SK-N-SH (cell line): ENCODE results near the gene WDR11.

ENCODE experiments used
- CHD2 ChIP-seq: fragments of 150-350 bp; IDR thresholded peaks from 2 replicates; pipeline ENCODE4 v1.6.1; 2018; ENCODE audit warnings: low read length; ENCODE audit not compliant: partially characterized antibody
- CTCF ChIP-seq: fragments of 200-600 bp; sonication (generic); IDR thresholded peaks from 2 replicates; pipeline ENCODE4 v1.6.1; 2017; ENCODE audit warnings: antibody characterized with exemption, mild to moderate bottlenecking, moderate library complexity
- EZH2phosphoT487 ChIP-seq: fragments of 200-600 bp; sonication (generic); IDR thresholded peaks from 2 replicates; pipeline ENCODE4 v1.6.1; 2017; ENCODE audit warnings: low read depth, mixed run types, mild to moderate bottlenecking, antibody characterized with exemption, moderate library complexity, borderline replicate concordance
- GABPA ChIP-seq: IDR thresholded peaks from 2 replicates; pipeline ENCODE4 v1.4.0; 2012; ENCODE audit warnings: low read depth, mild to moderate bottlenecking
- GATA2 ChIP-seq: sonication (generic); formaldehyde crosslinking; IDR thresholded peaks from 2 replicates; pipeline ENCODE4 v1.5.0; 2020; ENCODE audit warnings: mild to moderate bottlenecking, missing genetic modification reagents
- MEF2A ChIP-seq: IDR thresholded peaks from 2 replicates; pipeline ENCODE4 v1.4.0; 2012; ENCODE audit warnings: low read depth, borderline replicate concordance
- POLR2AphosphoS5 ChIP-seq: IDR thresholded peaks from 2 replicates; pipeline ENCODE4 v1.6.1; 2012; ENCODE audit warnings: low read depth, low read length
- TAF1 ChIP-seq: IDR thresholded peaks from 2 replicates; pipeline ENCODE4 v1.6.1; 2012; ENCODE audit warnings: low read depth, mild to moderate bottlenecking, low read length, moderate library complexity, borderline replicate concordance
- TEAD4 ChIP-seq: IDR thresholded peaks from 2 replicates; pipeline ENCODE4 v1.4.0; 2012; ENCODE audit warnings: mild to moderate bottlenecking, borderline replicate concordance; ENCODE audit not compliant: insufficient read depth
- YY1 ChIP-seq: IDR thresholded peaks from 2 replicates; pipeline ENCODE4 v1.4.0; 2012; ENCODE audit warnings: low read depth, mild to moderate bottlenecking
- TF ChIP-seq, protein P1 (sequence below): IDR thresholded peaks from 2 replicates; pipeline ENCODE4 v1.4.0; 2012; ENCODE audit warnings: low read depth

DNA sequence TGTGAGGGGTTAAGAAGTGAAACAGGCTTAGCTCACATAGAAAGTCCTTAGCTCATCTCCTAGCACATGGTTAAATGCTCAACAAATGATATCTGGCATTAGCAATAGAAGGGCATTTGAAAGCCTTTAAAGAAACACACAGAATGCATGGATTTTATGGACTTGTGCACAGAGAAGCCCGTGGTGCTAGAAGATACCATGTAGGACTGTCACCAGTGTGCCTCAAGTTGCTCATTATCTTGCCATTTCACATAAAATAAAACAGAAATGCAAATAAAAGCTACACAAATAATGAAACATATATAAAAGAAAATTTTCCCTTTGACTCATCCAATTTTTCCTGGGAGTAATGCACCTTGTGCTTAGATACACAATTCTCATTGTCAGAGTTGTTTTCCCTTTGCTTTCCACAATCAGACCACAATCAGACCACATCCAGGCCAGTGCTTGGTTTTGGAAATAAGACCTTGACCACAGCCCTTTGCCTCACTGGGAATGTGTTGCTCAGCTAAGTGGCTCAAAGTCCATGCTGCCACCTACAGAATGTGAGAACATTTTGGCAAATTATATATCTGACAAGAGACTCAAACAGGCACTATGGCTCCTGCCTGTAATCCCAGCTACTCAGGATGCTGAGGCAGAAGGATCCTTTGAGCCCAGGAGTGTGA is 9.5 kb upstream of the WDR11 start:
- TF ChIP-seq CTCF (no peak), MEF2A (no peak), TAF1 (no peak), GABPA (no peak), YY1 (no peak), CHD2 (no peak), TEAD4 (no peak), GATA2 (no peak), EZH2phosphoT487 (no peak), POLR2AphosphoS5 (no peak)
- TF ChIP-seq, protein P1, sequence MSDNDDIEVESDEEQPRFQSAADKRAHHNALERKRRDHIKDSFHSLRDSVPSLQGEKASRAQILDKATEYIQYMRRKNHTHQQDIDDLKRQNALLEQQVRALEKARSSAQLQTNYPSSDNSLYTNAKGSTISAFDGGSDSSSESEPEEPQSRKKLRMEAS: no peak
